Pancreas (tissue), 10 donors: ENCODE results near the gene FAM169A. TPM values are rescaled to one million over a fixed set of nuclear protein-coding genes. Genes with fewer than 3 reads are reported as not detected.
A peak's percentile ranks its signal among the peaks of the same experiment; 100 is the strongest.

ENCODE experiments used
- ATAC-seq, 4 donors: fragments of 200-7000 bp; cut with Tn5 transposase; one replicate each; pipeline versions ENCODE4 v1.8.0 to v1.9.1; 2020; ENCODE audit warnings: mild to moderate bottlenecking in 4 of 4, moderate library complexity in 4 of 4
- DNase-seq, 6 donors: peaks; one replicate each; pipeline ENCODE4 v3.0.0-alpha.2; 2020
- FAIRE-seq: peaks from 2 replicates; lab custom pipeline; 2012; peaks lifted over from hg19 to GRCh38; lab: Jason Lieb, UNC
- H3K27ac ChIP-seq, 4 donors: fragments of 200-600 bp; sonication (generic); 1 replicate in 3 of 4; 2 replicates in 1 of 4; pipeline versions ENCODE4 v1.5.0 to v1.8.0; 2020
- H3K27me3 ChIP-seq, 4 donors: fragments of 200-600 bp; one replicate each; pipeline ENCODE4 v1.8.0; 2021
- H3K36me3 ChIP-seq, 3 donors: fragments of 200-600 bp; sonication (generic) in 1 of 3; one replicate each; pipeline versions ENCODE4 v1.5.0 to v1.8.0; 2020 to 2021
- H3K4me1 ChIP-seq, 3 donors: fragments of 200-600 bp; one replicate each; pipeline ENCODE4 v1.8.0; 2021
- H3K4me3 ChIP-seq, 4 donors: fragments of 200-600 bp; sonication (generic) in 2 of 4; one replicate each; pipeline versions ENCODE4 v1.5.0 to v1.8.0; 2020 to 2021
- H3K9me3 ChIP-seq, 4 donors: fragments of 200-600 bp; one replicate each; pipeline ENCODE4 v1.8.0; 2021
- WGBS, 2 donors: extraction: QIAGEN DNeasy Blood & Tissue Kit; methylation state at CpG; one replicate each; pipeline ENCODE4 v1.1.7; 2013; 5-methylcytosine and 5-hydroxymethylcytosine counted together
- intact Hi-C, 3 donors: fragments of 100-400 bp; cut with DNase I; formaldehyde crosslinking; loops; one replicate each; pipeline versions ENCODE4 v1.11.1 to v1.14.2; 2022
- polyA plus RNA-seq, 2 donors: library from polyadenylated mRNA; stranded (reverse); fragments of 200-250 nt; gene quantifications; one replicate each; pipeline ENCODE4 v1.2.3, GENCODE V29; 2013
- total RNA-seq, 6 donors: library from RNA; stranded (reverse); fragmentation: NEBNext Ultra II Directional in 4 of 6; extraction: Animal tissue kit (Norgen Biotek cat#: 25700) in 4 of 6; gene quantifications; one replicate each; pipeline versions ENCODE4 v1.2.1 to v1.2.4, GENCODE V29; 2021 to 2023
- TF ChIP-seq, protein P1 (sequence below), 4 donors: fragments of 200-600 bp; sonication (generic) in 3 of 4; IDR thresholded peaks; one replicate each; pipeline versions ENCODE4 v1.5.0 to v1.8.0; 2021; ENCODE audit warnings: antibody characterized with exemption in 4 of 4
- donor health status: healthy with polysubstance abuse.
- donor health status: DM: no; HTN: no; CAD: no; lungs with moderate emphysema.
- donor health status: DM: no; HTN: no; CAD: no.
- donor health status: control.
- donor health status: control.
- donor health status: Bipolar disorder and iron deficiency.
- donor health status: DM: yes; HTN: yes; CAD: no.
- donor health status: DM: no; HTN: no; CAD: no.
- donor health status: DM: no; HTN: no; CAD: no.
- donor health status: DM: yes; HTN: yes; CAD: no.

Gene FAM169A
- total and polyA plus RNA-seq, 8 donors: 0.28 to 2.4 (median 1.6) TPM

DNA sequence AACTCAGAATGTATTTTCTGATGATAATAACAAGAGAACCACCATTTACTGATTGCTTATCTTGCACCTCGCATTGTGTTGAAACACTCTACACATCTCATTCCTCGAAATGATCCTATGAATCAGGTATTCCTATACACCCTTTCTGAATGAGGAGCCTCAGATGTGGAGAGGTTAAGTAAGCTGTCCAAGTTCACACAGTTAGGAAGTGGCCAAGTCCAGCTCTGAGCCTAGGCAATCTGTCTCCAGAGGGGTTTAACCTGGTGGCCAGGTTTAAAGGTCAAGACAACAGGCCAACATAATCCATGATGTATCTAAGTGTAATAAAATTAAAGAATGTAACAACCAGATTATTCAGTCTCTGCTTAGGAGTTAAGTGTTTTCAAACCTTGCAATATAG lies 12.9 kb downstream of the FAM169A start:
- Histone ChIP-seq H3K4me1 (no peaks in the 10 kb centered on the region), H3K36me3 (no peaks in the 10 kb centered on the region), H3K27ac (no peak overlapping the region), H3K27me3 (no peaks in the 10 kb centered on the region), H3K9me3 (no peaks in the 10 kb centered on the region), H3K4me3 (no peak overlapping the region)
- intact Hi-C loops: no loop called here
- ATAC-seq (no peak), FAIRE-seq (no peak), DNase-seq (no peak)
- 77 to 82% methylated on average over 2 of the region's 2 CpGs for WGBS, 2 donors
- TF ChIP-seq, protein P1, sequence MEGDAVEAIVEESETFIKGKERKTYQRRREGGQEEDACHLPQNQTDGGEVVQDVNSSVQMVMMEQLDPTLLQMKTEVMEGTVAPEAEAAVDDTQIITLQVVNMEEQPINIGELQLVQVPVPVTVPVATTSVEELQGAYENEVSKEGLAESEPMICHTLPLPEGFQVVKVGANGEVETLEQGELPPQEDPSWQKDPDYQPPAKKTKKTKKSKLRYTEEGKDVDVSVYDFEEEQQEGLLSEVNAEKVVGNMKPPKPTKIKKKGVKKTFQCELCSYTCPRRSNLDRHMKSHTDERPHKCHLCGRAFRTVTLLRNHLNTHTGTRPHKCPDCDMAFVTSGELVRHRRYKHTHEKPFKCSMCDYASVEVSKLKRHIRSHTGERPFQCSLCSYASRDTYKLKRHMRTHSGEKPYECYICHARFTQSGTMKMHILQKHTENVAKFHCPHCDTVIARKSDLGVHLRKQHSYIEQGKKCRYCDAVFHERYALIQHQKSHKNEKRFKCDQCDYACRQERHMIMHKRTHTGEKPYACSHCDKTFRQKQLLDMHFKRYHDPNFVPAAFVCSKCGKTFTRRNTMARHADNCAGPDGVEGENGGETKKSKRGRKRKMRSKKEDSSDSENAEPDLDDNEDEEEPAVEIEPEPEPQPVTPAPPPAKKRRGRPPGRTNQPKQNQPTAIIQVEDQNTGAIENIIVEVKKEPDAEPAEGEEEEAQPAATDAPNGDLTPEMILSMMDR (IDR thresholded peaks at IDR 0.05): no peak

DNA sequence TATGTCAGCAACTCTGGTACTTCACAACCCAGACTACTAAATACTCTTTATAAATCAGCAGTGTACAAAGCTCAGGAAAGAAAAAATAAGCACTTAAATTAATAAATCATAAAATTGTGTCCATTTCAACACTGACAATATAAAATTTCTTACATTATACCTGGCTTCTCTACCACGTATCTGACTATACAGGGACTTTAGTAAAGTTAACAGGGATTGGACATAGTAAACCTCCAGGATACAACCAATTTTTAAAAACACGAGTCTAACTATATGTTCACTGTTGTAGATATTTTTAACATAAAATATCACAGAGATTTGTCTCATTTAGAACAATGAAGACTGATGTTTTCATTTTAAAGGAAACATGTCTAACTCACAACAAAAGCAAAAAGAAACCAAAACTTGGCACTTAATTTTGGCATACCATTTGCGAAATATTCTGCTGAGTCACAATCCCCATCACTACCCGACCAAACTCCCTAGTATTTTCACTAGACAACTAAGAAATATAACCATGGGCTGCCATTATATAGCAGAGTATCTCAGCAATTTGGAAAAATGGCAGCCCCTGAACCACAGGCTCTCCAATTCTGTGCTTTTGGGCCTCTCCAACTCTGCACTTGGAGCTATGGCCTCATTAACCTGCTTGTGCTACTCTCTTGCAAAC lies 14.4 kb downstream of the FAM169A start:
- TF ChIP-seq, protein P1 (IDR thresholded peaks at IDR 0.05): no peak
- DNase-seq: no peak
- FAIRE-seq: no peak
- no peaks in the 10 kb centered on the region for H3K27me3 ChIP-seq
- H3K4me1 ChIP-seq: no peaks in the 10 kb centered on the region
- intact Hi-C loops: no loop called here
- no peak overlapping the region for H3K27ac ChIP-seq
- ATAC-seq: peak in 1 of 4 donors; percentile 54
- no peaks in the 10 kb centered on the region for H3K9me3 ChIP-seq
- H3K4me3 ChIP-seq: no peak overlapping the region
- 58 to 70% methylated on average over 4 of the region's 4 CpGs for WGBS, 2 donors
- H3K36me3 ChIP-seq: no peaks in the 10 kb centered on the region

DNA sequence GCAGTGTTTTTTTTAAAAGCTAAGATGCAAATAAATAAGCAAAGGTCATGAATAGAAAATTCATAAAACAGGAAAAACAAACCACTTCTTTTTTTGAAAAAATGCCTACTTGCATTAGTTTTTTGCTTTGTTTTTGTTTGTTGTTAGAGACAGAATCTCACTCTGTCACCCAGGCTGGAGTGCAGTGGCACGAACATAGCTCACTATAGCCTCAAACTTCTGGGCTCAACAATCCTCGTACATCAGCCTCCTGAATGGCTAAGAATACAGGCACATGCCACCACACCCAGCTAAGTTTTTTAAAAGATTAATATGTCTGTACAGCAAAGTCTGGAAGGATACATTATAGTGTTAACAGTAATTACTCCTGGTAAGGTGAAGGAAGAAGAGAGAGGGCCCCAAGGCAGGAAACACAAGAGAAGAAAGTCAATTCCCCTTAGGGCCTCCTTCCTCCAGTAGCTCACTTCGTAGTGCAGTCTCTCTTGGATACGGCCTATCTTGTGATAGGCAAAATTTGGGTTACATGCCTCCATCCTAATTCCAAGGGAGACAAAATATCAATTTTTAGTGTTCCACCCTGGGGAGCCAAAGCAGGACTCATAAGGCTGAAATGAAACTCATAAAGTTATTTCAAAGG lies 15.3 kb downstream of the FAM169A start:
- Histone ChIP-seq H3K27ac (no peak overlapping the region), H3K4me1 (no peaks in the 10 kb centered on the region), H3K36me3 (no peaks in the 10 kb centered on the region), H3K9me3 (no peaks in the 10 kb centered on the region), H3K4me3 (no peak overlapping the region), H3K27me3 (no peaks in the 10 kb centered on the region)
- DNase-seq: no peak
- intact Hi-C loops: no loop called here
- FAIRE-seq: no peak
- 79 to 83% methylated on average over 4 of the region's 4 CpGs for WGBS, 2 donors
- ATAC-seq: no peak
- TF ChIP-seq, protein P1 (IDR thresholded peaks at IDR 0.05): no peak

DNA sequence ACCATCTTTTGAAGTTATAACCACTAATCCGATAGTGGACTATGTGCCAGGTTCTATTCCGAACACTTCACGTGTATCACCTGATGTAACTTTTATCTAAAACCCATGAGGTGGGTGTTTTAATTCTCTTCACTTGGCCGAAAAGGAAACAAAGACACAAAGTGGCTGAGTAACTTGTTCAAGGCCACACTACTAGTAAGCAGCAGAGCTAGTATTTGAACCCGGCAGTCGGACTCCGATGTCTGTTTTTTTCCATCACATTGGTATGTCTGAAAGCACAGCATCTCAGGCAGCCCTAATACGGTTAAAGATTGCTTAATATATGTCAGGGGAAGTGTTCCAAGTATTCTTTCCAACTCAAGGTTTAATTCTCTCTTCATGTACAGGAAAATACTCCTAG lies 16.2 kb downstream of the FAM169A start:
- no peak overlapping the region for H3K4me3 ChIP-seq

More for the DNA sequence above, 16.2 kb downstream of the FAM169A start:
- ATAC-seq (no peak), DNase-seq (no peak), FAIRE-seq (no peak)
- Histone ChIP-seq H3K27me3 (no peaks in the 10 kb centered on the region), H3K36me3 (no peaks in the 10 kb centered on the region), H3K9me3 (no peaks in the 10 kb centered on the region), H3K27ac (no peak overlapping the region), H3K4me1 (no peaks in the 10 kb centered on the region)
- TF ChIP-seq, protein P1 (IDR thresholded peaks at IDR 0.05): no peak
- 62 to 70% methylated on average over 8 of the region's 8 CpGs for WGBS, 2 donors
- intact Hi-C loops: no loop called here
